Lung (tissue), 12 donors: ENCODE results near the gene TAF9B. TPM values are rescaled to one million over a fixed set of nuclear protein-coding genes. Genes with fewer than 3 reads are reported as not detected.

ENCODE experiments used
- ATAC-seq: fragments of 200-7000 bp; cut with Tn5 transposase; one replicate; pipeline ENCODE4 v1.9.1; 2020; ENCODE audit warnings: moderate number of reproducible peaks; ENCODE audit not compliant: insufficient read depth, low FRiP score
- DNase-seq, 3 donors: peaks; one replicate each; pipeline ENCODE4 v3.0.0-alpha.2; 2013 to 2017
- H3K27ac ChIP-seq, 2 donors: one replicate each; pipeline ENCODE4 v1.5.1; 2013; ENCODE audit warnings: mild to moderate bottlenecking in 2 of 2, moderate library complexity in 2 of 2, control low read depth in 1 of 2, inconsistent platforms in 1 of 2, low read depth in 1 of 2, low read length in 1 of 2
- H3K27me3 ChIP-seq, 3 donors: one replicate each; pipeline ENCODE4 v1.5.1; 2013; ENCODE audit warnings: low read length in 2 of 3; ENCODE audit not compliant: control insufficient read depth in 3 of 3, insufficient read depth in 3 of 3
- H3K36me3 ChIP-seq, 4 donors: one replicate each; pipeline ENCODE4 v1.5.1; 2013; ENCODE audit warnings: low read length in 4 of 4, mild to moderate bottlenecking in 1 of 4, moderate library complexity in 1 of 4; ENCODE audit not compliant: control insufficient read depth in 4 of 4, insufficient read depth in 4 of 4
- H3K4me1 ChIP-seq, 5 donors: one replicate each; pipeline ENCODE4 v1.5.1; 2013; ENCODE audit warnings: low read length in 5 of 5, mild to moderate bottlenecking in 2 of 5, moderate library complexity in 1 of 5; ENCODE audit not compliant: control insufficient read depth in 5 of 5, insufficient read depth in 5 of 5
- H3K4me3 ChIP-seq: one replicate; pipeline ENCODE4 v1.5.1; 2013; ENCODE audit warnings: mild to moderate bottlenecking, control low read depth, moderate library complexity
- H3K9ac ChIP-seq, 2 donors: one replicate each; pipeline ENCODE4 v1.5.1; 2013; ENCODE audit warnings: low read length in 2 of 2, control low read depth in 1 of 2; ENCODE audit not compliant: insufficient read depth in 1 of 2
- H3K9me3 ChIP-seq, 4 donors: one replicate each; pipeline ENCODE4 v1.5.1; 2013; ENCODE audit warnings: low read length in 3 of 4, mild to moderate bottlenecking in 1 of 4, moderate library complexity in 1 of 4; ENCODE audit not compliant: control insufficient read depth in 4 of 4, insufficient read depth in 3 of 4
- WGBS, 2 donors: extraction: QIAGEN DNeasy Blood & Tissue Kit; methylation state at CpG; one replicate each; pipeline ENCODE4 v1.1.7; 2013; 5-methylcytosine and 5-hydroxymethylcytosine counted together
- polyA plus RNA-seq, 2 donors: library from polyadenylated mRNA; stranded (reverse); fragments of 200-250 nt; gene quantifications; one replicate each; pipeline ENCODE4 v1.2.1, GENCODE V29; 2013
- total RNA-seq, 2 donors: library from RNA; depleted of rRNA in 1 of 2; stranded (reverse); fragments of >200 nt in 1 of 2; gene quantifications; one replicate each; pipeline ENCODE4 v1.2.1, GENCODE V29; 2014 to 2021
- TF ChIP-seq, protein P1 (sequence below): IDR thresholded peaks from 2 replicates; pipeline ENCODE4 v1.5.1; 2012; ENCODE audit warnings: mild to moderate bottlenecking; ENCODE audit errors: control extremely low read depth, extremely low read depth
- donor health status: control.
- donor health status: control.
- donor health status: Bipolar disorder and iron deficiency.
- donor health status: healthy.
- donor health status: DM: yes; HTN: yes; CAD: no.

The TAF9B gene
- total and polyA plus RNA-seq, 4 donors, result 5.6 to 18.5 (median 12.1) TPM

DNA sequence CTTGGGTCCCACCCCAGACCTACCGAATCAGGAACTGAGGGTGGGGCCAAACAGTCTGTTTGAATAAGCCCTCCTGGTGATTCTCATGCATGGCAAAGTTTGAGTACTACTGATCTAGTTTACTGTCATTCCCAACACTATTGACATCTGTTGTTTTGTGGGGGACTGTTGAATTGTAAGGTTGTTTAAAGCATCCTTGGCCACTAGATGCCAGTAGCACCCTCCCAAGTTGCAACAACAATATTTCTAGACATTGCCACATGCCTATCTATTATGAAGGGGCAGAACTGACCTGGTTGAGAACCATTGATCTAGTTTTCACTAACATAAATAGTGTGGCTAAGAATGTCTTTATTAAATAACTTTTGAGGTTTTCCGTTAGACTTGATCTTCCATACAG lies 15.1 kb downstream of the TAF9B start:
- WGBS, 2 donors, result 72 to 82% methylated on average over 2 of the region's 2 CpGs
- no peaks in the 10 kb centered on the region for H3K4me1 ChIP-seq
- H3K9me3 ChIP-seq, result no peaks in the 10 kb centered on the region
- no peak overlapping the region for H3K27ac ChIP-seq
- H3K4me3 ChIP-seq, result no peak overlapping the region
- ATAC-seq (no peak), DNase-seq (no peak)
- H3K9ac ChIP-seq, result no peak overlapping the region
- H3K36me3 ChIP-seq, result peaks cover 0 to 23% (median 12%) of the 10 kb centered on the region in 4 donors
- TF ChIP-seq, protein P1, sequence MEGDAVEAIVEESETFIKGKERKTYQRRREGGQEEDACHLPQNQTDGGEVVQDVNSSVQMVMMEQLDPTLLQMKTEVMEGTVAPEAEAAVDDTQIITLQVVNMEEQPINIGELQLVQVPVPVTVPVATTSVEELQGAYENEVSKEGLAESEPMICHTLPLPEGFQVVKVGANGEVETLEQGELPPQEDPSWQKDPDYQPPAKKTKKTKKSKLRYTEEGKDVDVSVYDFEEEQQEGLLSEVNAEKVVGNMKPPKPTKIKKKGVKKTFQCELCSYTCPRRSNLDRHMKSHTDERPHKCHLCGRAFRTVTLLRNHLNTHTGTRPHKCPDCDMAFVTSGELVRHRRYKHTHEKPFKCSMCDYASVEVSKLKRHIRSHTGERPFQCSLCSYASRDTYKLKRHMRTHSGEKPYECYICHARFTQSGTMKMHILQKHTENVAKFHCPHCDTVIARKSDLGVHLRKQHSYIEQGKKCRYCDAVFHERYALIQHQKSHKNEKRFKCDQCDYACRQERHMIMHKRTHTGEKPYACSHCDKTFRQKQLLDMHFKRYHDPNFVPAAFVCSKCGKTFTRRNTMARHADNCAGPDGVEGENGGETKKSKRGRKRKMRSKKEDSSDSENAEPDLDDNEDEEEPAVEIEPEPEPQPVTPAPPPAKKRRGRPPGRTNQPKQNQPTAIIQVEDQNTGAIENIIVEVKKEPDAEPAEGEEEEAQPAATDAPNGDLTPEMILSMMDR, result no peak
- H3K27me3 ChIP-seq, result no peaks in the 10 kb centered on the region

DNA sequence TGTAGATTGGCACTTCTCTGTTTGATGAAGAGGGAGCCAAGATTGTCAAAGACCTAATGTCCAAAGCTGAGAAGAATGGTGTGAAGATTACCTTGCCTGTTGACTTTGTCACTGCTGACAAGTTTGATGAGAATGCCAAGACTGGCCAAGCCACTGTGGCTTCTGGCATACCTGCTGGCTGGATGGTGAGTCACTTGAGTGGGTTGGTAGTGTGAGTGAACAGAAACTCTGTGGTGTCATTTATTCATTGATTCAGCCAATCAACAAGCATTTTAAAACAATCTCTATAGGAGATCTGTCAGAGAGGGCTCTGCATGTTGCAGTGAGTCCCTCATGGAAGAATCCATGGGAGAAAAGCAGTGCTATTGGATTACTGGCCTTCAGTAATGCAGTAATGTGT lies 16.3 kb downstream of the TAF9B start:
- no peaks in the 10 kb centered on the region for H3K27me3 ChIP-seq
- H3K4me3 ChIP-seq, result no peak overlapping the region
- H3K4me1 ChIP-seq, result no peaks in the 10 kb centered on the region
- peaks cover 0 to 29% (median 18%) of the 10 kb centered on the region in 4 donors for H3K36me3 ChIP-seq
- H3K9me3 ChIP-seq, result no peaks in the 10 kb centered on the region
- no peak overlapping the region for H3K27ac ChIP-seq
- ATAC-seq (no peak), DNase-seq (no peak)
- TF ChIP-seq, protein P1, result no peak
- no peak overlapping the region for H3K9ac ChIP-seq

DNA sequence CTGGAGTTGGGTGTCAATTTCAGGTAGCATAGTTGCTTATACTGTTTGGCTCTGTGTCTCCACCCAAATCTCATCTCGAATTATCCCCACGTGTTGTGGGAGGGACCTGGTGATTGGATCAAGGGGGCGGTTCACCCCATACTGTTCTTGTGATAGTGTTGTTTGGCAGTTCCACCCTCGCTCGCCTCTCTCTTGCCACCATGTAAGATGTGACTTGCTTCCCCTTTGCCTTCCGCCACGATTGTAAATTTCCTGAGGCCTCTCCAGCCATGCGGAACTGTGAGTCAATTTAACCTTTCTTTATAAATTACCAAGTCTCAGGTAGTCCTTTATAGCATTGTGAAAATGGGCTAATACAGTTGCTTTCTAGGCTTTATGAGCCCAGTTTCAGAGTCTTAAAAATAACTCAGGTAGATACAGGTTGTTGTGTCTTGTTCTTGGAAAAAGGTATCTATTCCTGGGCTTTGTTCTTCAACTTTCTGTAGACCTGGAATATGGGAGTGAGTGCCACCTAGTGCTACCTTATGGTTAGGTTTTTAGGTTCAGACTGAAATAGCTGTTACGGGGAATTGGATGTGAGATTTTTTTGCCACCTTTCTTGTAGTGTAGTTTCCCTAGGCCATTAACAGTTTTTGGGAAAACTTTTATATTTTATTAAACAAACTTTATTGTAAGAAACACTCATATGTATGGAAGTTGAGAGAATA lies 19.8 kb downstream of the TAF9B start:
- 49 to 80% methylated on average over 9 of the region's 9 CpGs for WGBS, 2 donors
- peaks cover 0 to 4% (median 0%) of the 10 kb centered on the region in 3 donors for H3K27me3 ChIP-seq
- no peak overlapping the region for H3K4me3 ChIP-seq
- H3K9me3 ChIP-seq, result no peaks in the 10 kb centered on the region
- no peak overlapping the region for H3K27ac ChIP-seq
- no peaks in the 10 kb centered on the region for H3K4me1 ChIP-seq
- H3K36me3 ChIP-seq, result peaks cover 4 to 33% (median 24%) of the 10 kb centered on the region in 4 donors
- no peak overlapping the region for H3K9ac ChIP-seq
- DNase-seq (no peak), ATAC-seq (no peak)
- TF ChIP-seq, protein P1, result no peak

DNA sequence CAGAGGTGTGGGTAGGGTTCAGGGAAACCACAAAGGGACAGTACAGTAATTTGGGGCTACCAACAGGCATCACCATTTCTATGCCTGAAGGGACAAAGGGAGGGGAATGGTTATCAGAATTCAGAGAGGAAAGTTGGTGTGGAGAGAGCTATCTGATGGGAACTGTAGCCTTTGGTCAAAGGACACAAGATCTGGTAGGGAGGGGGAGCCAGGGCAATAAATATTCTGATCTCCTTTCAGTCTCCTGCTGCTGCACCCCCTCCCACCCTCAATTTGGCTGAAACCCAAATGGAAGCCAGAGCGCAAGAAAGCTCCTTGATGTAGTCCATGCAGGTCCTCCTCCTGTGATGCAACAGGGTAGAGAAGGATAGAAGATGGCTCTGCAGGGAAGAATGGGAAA lies 20.8 kb downstream of the TAF9B start:
- Histone ChIP-seq H3K27me3 (peaks cover 0 to 4% (median 0%) of the 10 kb centered on the region in 3 donors), H3K9ac (no peak overlapping the region), H3K27ac (no peak overlapping the region), H3K4me3 (no peak overlapping the region), H3K9me3 (no peaks in the 10 kb centered on the region), H3K4me1 (no peaks in the 10 kb centered on the region), H3K36me3 (peaks cover 6 to 28% (median 23%) of the 10 kb centered on the region in 4 donors)
- DNase-seq (no peak), ATAC-seq (no peak)
- WGBS, 2 donors, result 93 to 100% methylated on average over 1 of the region's 1 CpG
- TF ChIP-seq, protein P1, result no peak
